Measurements from ENCODE around the gene TMBIM1.

The TMBIM1 gene

DNA sequence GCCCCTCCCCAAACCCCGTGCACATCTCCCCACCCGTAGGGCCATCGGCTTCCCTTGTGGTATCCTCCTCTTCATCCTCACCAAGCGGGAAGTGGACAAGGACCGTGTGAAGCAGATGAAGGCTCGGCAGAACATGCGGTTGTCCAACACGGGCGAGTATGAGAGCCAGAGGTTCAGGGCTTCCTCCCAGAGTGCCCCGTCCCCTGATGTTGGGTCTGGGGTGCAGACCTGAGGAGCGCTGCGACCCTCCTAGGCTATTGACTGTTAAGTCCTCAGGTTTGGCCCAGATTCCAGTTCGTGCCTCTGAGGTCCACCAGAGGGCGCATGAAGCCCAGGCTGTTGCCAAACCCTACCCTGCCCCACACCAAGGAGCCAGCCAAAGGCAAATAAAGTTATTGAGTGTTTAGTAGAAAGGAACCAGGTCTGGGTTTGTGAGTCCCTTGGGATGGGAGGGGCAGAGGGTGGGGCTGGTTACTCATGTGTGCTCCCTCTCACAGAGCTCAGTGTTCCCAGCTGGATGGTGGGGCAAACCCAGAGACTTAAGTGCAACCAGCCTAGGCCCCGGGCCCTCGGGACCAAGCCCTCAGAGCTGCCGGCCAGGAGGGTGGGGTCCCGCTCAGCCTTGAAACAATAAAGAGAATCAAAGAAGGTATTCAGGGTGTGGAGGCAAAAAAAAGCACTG, 19.6 kb downstream of the TMBIM1 start:
- DNase-seq (ENCODE audit: low read depth): peak; percentile 93

DNA sequence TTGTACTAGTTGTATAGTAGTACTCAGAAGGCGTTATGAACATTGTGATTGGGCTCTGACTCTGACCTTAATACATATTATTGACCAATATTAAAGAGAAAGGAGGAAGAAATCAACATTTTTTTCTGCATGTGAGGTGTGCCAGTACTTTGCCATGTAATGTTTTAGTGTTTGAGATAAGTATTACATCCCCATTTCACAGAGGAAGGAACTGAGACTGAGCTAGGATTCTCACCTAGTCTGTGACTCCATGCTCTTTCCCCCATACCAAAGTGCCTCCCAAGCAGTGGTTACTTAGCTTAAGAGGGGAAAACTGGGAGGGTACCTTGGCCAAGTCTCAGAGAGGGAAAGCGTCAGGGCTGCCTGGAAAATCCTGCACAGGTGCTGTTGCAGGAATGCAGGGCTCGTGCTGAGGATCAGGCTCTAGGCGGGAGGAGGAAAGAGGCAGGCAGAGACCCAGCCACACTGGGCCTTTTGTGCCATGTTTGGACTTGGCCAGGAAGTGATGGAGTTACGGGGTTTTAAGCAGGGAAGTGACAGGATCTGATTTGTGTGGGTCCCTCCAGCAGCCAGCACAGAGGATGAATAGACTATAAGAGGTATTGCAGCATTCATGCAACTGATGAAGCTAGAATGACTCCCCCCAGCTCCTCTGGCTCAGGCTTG, 20.3 kb downstream of the TMBIM1 start:
- no peak for DNase-seq (ENCODE audit: low read depth)

DNA sequence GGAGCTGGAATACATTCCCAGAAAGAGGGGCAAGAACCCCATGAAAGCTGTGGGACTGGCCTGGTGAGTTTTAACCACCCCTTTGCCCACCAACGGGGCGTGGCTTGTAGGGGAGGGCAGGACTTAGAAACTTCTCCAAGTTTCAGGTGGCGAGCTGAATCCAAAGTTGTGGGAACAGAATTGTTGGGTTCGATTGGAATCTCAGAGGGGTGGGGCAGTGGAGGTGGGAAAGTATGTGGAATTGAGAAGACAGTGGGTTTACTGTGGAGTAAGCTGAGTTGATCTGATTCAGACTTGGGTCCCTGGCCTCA, 20.9 kb downstream of the TMBIM1 start:
- DNase-seq (ENCODE audit: low read depth): no peak

DNA sequence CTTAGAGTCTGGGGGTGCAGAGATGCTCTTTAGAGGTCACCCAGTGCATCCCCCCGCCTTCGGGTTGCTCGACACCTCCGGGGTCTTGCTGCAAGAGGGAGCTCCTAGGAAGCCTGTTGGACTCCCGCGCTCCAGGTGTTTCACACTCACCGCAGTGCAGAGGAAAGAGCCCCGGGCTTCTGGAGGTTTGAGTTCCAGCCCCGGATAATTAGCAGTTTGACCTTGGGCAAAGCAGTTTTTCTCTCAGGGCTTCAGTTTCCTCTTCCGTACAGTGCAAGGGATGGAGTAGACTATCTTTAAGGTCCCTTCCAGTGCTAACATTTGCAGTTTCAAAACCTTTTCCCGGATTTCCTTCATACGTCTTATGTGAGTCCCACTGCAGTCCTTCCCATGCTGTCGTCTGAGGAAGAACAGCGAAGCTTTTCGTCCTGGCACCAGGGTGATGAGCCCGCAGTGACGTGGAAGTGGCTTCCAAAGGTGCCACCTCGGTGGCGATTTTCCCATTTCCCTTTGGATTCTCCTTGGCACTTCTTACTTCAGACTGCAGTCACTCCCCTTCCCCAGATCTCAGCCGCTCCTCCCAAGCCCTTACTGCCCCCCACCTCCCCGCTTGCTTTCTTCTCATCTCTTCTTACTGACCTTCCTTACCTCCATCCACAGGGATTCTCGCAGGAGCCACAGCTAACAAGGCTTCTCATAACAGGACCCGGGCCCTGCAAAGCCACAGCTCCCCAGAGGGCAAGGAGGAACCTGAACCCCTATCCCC, 21.4 kb downstream of the TMBIM1 start:
- DNase-seq (ENCODE audit: low read depth): no peak

DNA sequence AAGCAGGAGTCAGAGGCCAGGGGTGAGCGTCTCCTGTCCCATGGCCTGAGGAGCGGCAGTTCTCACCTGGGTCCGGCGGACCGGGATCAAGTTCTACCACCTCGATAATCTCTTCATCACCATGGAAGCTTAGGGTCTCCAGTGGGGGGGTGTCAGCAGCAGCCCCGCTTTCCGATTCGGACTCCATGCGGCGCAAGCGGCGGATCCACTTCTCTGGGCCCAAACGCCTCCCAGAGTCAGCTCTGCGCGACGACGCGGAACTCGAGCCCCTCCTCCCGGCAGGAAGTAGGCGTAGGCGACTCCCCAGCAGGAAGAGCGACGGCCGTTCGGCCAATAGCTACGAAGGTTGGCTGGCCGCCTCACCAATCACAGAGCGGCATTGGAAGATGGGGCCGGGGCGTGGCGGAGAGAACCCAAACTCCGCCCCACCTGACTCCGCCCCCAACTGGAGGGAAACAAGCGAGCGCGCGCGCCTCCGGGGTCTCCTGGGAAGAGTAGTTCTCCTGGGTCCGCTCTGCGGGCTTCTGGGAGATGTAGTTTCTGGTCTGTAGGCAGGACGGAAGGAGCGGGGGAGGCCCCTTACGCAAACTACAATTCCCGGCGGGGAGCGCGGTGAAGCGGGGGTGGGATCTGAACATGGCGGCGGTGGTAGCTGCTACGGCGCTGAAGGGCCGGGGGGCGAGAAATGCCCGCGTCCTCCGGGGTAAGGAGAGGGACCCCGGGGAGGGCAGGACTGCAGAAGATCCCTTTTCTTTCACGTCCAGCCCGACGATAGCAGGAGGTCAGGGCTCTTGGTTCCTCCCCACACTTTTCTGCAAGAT, 22.2 kb downstream of the TMBIM1 start, which contains the start of the genes AAMP and PNKD:
AAMP (minus strand) TSS at position 238 of the 821 bp plus-strand sequence; CDS start at position 187, 51 bp downstream.
PNKD (plus strand) TSS at position 620 of the 821 bp plus-strand sequence; CDS start at position 637, 17 bp downstream.
- peak; percentile 99 for DNase-seq (ENCODE audit: low read depth)

DNA sequence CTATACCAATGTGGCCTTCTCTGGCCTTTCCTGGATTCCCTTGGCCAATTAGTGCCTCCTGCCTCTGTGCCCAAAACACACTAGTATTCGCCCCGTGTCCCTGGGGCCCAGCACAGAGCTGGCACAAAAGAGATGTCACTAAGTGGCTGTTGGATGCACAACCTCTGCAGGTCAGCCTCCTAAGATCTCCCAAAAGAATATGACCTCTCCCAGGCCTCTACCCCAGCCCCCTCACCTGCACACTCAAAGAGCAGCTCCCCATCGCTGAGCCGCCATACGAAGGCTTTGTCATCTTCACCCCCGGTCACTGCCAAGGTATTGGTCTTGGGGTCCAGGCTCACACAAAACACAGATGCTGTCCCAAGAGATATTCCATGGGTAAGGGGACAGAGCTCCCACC, 25.0 kb downstream of the TMBIM1 start:
- DNase-seq (ENCODE audit: low read depth): no peak

DNA sequence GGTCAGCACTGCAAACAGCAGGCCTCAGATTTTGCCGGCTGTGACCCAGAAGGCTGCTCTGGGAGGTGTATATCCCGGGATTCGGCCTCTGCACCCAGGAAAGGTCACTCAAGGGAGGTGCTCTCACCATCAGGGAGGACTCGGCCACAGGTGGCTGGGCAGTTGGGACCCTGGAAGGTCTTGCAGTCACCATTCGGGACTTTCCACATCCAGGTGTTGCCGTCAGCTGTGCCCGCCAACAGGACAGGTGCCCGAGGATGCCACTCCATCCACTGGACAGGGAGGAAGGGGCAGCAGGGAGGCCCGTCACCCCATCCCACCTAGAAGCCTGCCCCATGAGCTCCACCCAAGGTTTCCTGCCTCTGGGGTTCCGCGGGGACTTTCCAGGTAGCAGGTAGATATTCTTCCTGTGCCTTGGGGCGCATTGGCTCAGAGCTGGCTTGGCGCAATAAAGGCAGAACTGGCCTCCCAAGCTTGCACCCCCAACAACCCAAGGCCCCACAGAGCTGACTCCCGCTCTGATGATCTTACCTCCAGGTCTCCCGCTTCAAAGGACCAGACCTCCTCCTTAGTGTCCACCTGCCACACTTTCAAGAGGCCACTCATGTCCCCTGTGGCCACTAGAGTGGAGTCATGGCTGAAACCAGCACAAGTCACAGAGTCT, 25.9 kb downstream of the TMBIM1 start:
- DNase-seq (ENCODE audit: low read depth): no peak

DNA sequence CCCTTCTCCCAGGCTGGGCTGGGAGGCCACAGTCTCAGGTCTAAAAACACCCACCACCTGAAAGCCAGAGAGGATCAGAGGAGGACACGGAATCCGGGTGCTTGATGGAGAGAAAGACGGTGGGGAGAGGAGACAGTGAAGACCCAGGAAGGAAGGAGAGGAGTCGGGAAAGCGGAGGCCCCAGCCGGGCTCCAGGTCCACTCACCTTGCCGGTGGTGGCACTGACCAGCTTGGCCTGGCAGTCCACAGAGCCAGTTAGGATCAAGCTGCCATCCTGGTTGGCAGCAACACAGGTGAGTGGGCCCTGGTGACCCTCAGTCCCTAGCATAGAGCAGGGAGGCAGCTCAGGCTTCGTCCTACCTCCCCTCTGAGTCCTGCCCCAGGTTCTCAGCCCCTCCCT, 26.7 kb downstream of the TMBIM1 start:
- DNase-seq (ENCODE audit: low read depth): no peak

DNA sequence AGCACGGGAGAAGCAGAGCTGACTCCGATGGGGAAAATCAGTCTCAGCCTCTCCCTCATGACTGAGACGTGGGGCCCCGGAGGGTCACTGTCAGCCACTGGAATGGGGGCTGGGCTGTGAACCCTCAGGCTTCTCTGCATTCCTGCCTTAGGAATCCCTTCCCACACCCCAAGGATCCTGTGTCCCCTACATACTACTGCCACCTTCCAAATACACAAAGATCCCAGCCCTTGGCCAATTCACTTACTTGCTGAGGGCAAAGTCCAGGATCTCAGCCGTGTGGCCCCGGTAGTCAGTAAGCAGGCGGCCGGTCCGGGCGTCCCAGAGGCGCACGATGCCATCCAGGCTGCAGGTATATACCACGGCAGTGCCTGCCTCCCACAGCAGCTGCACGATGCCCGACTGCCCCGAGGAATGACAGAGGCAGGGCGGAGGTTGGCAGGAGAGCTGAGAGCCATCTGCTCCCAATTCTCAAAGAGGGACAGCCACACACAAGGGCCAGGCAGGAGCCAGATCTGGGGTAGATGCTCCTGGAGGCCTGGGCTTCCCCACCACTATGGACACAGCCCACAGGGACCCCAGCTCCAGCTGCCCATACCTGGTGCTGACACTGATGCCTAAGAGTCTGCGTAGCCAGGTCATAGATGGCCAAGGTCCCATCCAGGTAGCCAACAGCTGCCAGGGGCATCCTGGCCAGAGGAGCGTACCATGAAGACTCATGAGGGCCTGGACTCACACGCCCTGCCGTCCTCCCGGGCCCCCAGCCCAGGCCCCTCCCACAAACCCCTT, 27.3 kb downstream of the TMBIM1 start:
- no peak for DNase-seq (ENCODE audit: low read depth)

DNA sequence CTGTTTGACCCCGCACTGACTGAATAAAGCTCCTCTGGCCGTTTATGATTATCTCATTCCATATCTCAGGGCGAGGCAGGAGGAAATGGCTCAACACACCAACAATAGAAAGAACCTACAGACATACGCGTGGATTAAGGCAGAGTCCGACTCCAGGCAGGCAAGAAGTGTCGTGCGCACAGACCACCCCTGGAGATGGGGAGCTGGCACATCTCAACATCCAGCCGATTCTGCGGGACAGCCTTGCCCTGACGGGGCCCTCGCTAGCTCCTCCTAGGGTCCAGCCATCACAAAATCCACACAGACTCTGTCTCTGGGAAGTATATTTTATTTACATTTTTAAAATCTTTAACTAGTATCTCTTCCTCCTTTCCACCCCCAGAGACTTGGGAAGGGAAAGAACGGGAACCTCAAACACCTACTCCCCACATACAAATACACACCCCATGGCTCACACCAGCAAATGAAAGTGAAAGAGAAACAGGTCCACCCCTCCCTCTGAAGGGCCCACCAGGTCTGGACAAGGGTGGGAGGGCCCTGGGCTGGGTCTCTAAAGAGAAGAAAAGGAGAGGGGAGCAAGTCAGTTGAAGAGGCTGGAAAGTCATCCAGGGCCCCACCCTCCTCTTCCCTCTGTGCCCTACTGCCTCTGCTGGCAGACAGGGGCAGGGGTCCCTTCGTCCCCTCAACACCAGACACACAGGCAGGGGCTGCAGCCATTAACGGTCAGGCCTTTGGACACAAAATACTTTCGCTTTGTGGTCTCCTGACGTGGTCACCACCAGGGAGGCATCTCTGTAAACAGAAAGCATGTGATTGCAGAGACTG, 28.3 kb downstream of the TMBIM1 start:
- DNase-seq (ENCODE audit: low read depth): no peak

DNA sequence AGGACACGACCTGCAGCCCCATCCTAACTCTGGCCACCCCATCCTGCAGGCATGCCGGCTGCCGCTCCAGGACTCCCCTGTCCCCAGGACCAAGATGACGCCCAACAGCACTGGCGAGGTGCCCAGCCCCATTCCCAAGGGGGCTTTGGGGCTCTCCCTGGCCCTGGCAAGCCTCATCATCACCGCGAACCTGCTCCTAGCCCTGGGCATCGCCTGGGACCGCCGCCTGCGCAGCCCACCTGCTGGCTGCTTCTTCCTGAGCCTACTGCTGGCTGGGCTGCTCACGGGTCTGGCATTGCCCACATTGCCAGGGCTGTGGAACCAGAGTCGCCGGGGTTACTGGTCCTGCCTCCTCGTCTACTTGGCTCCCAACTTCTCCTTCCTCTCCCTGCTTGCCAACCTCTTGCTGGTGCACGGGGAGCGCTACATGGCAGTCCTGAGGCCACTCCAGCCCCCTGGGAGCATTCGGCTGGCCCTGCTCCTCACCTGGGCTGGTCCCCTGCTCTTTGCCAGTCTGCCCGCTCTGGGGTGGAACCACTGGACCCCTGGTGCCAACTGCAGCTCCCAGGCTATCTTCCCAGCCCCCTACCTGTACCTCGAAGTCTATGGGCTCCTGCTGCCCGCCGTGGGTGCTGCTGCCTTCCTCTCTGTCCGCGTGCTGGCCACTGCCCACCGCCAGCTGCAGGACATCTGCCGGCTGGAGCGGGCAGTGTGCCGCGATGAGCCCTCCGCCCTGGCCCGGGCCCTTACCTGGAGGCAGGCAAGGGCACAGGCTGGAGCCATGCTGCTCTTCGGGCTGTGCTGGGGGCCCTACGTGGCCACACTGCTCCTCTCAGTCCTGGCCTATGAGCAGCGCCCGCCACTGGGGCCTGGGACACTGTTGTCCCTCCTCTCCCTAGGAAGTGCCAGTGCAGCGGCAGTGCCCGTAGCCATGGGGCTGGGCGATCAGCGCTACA, 29.4 kb downstream of the TMBIM1 start:
- no peak for DNase-seq (ENCODE audit: low read depth)

DNA sequence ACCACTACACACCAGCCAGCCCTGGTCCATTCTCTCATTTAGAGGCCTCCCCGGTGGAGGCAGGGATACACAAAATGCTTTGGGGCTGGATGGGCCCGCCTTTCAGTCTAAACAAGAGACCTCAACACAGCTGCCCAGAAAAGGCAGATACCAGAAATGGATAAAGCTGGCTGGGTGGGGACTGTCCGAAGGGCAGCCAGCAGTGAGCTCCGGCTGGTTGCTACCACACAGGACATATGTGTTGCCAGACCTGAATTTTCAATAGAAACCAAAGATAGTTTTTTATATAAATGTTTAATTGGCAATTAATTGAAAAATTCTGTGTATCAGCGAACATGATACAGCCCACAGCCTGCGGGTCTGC, 30.1 kb downstream of the TMBIM1 start:
- DNase-seq (ENCODE audit: low read depth): no peak

DNA sequence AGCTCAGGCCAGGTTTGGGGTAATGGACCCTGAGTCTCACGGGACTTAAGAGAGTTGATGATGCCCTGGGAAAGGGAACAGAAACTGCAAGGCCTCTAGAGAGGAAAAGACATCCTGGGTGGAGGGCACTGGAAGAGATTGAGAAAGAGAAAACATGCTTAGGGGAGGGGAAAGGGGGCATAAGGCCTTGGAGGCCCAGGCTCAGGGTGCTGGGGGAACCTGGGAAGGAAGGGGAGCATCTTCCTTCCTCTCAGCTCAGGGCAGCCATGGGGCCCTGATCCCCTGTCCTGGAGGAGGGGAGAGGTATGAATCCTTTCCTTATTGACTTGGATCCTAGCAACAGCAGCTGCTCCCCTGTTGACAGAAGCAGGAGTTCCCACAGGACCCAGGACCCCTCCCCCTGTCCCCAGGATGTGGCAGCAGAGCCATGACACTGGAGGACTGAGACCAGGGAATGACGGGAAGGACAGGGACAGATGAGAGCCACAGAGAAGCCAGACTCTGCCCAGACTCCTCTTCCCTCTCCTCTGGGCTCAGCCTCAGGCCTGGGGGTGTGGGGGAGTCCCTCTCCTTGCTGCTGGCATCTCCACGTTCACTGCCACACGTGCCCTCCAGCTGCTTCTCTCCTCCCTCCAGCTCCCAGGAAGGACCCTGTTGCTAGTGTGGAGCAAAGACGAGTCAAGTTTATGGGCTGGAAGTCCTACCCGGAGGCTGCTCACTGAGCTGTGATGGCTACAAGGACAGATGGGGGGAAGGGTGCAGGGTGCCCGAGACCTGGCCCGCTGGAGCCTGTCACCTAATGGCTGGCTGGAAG, 30.7 kb downstream of the TMBIM1 start:
- DNase-seq (ENCODE audit: low read depth): no peak

DNA sequence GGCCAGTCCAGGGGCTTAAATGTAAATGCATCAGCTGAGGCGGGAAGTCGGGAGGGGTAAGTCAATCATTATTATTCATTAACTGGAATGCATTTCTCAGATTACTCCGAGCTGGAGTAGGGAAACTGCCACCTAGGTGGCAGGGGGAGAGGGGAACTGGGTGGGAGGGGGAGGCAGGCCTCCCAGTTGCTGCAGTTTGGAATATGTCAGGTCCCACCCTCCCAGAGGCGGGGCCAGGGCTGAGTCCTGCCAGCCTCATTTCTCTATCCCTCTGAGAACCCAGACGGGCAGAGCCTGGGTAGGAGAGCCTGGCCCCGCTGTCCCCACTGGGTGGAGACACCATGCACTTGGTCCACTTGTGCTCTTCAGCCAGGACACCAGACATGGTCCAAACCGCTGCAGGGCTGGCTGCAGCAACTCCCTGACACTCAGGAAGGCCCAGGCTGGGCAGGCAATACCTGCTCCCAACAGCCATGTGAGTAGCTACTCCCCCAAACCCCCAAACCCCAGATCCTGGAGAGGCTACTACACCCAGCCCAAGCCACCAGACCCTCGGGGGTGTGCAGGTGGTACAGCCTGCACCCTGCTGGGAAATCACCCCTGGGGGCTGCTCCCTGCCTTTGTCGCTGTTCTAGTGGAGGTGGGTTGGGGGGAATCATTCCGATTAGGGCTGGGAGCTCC, 31.4 kb downstream of the TMBIM1 start, which contains the start of gene GPBAR1:
GPBAR1 (plus strand) TSS at position 274 of the 681 bp plus-strand sequence. CDS start 1,710 bp downstream, outside the sequence.
- DNase-seq (ENCODE audit: low read depth): no peak

DNA sequence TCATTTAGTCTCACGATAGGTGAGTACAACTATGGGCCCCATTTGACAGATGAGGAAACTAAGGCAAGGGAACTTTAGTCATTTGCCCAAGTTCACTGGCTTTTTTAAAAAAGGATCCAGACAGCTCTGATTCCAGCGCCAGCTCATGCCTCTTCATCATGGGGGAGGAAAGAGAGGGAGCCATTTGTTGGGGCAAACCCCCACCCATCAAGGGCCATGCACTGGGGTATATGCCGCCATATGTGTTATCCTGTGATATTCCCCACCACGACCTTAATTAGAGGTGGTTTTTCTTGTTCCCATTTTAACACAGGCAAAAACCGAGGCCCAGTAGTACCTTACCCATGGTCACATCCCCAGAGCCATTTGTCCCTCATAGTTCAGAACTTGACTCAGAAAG, 32.1 kb downstream of the TMBIM1 start:
- no peak for DNase-seq (ENCODE audit: low read depth)

DNA sequence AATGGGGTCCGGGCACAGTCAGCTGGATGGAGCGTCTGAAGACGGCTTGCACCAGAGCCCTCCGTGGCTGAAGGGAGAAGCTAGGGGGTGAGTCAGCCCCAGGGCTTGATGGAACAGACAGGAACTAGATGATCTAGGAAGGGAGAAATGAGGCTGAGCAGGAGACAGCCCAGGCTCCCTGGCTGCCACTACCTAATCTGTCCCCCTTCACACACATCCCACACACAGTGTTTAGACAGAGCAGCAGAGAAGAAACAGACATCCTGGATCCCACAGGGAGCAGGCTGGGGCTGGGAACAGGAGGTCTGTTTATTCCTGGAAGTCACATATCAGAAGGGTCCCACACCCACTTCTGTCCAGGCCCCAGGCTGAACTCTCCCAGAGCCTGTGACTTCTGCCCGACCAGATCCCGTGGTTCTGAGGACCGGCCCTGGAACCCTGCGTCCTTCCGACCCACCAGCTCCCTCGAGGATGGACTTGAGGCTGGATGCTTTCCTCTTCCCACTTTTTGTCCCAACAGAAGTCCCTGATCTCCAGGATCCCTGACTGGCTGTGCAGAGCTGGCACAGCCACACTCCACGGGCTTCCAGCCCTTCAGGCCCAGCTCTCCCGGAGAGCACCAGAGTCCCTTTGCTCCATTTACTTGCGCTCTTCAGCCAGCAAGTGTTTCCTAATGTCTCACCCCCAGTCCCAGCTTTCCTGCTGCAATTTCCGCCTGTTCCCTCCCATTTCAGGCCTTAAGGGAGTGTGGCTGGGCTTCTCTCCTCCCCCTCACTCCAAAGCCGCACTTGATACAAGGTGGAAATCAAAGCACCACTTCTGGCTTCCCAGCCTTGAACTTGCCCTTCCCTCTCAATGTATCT, 33.0 kb downstream of the TMBIM1 start:
- peak; percentile 47 for DNase-seq (ENCODE audit: low read depth)
